Peyer's patch (tissue), 4 donors: ENCODE data around the gene IFT20.

Experiments
- CTCF ChIP-seq, 6 experiments: fragments of 450-650 bp in 4 of 6; fragments of 200-600 bp in 2 of 6; sonication (generic) in 1 of 6; IDR thresholded peaks; one replicate each; pipeline ENCODE4 v1.5.1; 2017 to 2019; ENCODE audit warnings: antibody characterized with exemption in 6 of 6, mild to moderate bottlenecking in 3 of 6, moderate library complexity in 1 of 6
- POLR2A ChIP-seq, 2 donors: fragments of 450-650 bp; IDR thresholded peaks; one replicate each; pipeline ENCODE4 v1.5.1; 2017; ENCODE audit warnings: antibody characterized with exemption in 2 of 2, mild to moderate bottlenecking in 2 of 2, moderate library complexity in 2 of 2

GRCh38 chr17:28346199-28346580 lies 10.9 kb upstream of the IFT20 start:
- no peak for TF ChIP-seq CTCF (IDR thresholded peaks at IDR 0.05)
- TF ChIP-seq POLR2A (IDR thresholded peaks at IDR 0.05) = no peak
